HepG2 (cell line): Measurements from ENCODE around the gene PHF5A. TPM values are rescaled to one million over a fixed set of nuclear protein-coding genes. Genes with fewer than 3 reads are reported as not detected.

ENCODE experiments used
- HMGXB3 ChIP-seq: sonication (generic); formaldehyde crosslinking; IDR thresholded peaks from 2 replicates; pipeline ENCODE4 v1.4.0; 2020; ENCODE audit warnings: missing genetic modification reagents, borderline replicate concordance
- KLF9 ChIP-seq: IDR thresholded peaks from 2 replicates; pipeline ENCODE4 v1.6.1; 2016; ENCODE audit warnings: low read depth
- MED13 ChIP-seq: sonication (generic); formaldehyde crosslinking; IDR thresholded peaks from 2 replicates; pipeline ENCODE4 v1.5.0; 2020; ENCODE audit warnings: missing genetic modification reagents
- MED8 ChIP-seq: sonication (generic); formaldehyde crosslinking; IDR thresholded peaks from 2 replicates; pipeline ENCODE4 v1.8.1; 2023; ENCODE audit warnings: mild to moderate bottlenecking, missing genetic modification reagents; ENCODE audit not compliant: insufficient replicate concordance
- NONO ChIP-seq, 2 experiments: fragments of 450-650 bp in 1 of 2; sonication (generic) in 1 of 2; formaldehyde crosslinking in 1 of 2; IDR thresholded peaks in 1 of 2; conservative IDR thresholded peaks in 1 of 2; 2 replicates each; pipeline versions ENCODE4 v1.6.1 to v1.8.0; 2017 to 2022; ENCODE audit warnings: mild to moderate bottlenecking in 1 of 2, missing genetic modification reagents in 1 of 2, moderate library complexity in 1 of 2
- SIN3A ChIP-seq: IDR thresholded peaks from 2 replicates; pipeline ENCODE4 v1.6.1; 2011; ENCODE audit warnings: low read depth, mild to moderate bottlenecking, control low read depth, low read length, borderline replicate concordance
- SNAI1 ChIP-seq: sonication (generic); formaldehyde crosslinking; IDR thresholded peaks from 2 replicates; pipeline ENCODE4 v1.5.0; 2020; ENCODE audit warnings: mild to moderate bottlenecking, missing genetic modification reagents, borderline replicate concordance
- SOX5 ChIP-seq: IDR thresholded peaks from 2 replicates; pipeline ENCODE4 v1.6.1; 2016; ENCODE audit warnings: borderline replicate concordance
- TFDP2 ChIP-seq: sonication (generic); formaldehyde crosslinking; IDR thresholded peaks from 2 replicates; pipeline ENCODE4 v1.4.0; 2020; ENCODE audit warnings: missing genetic modification reagents
- U2AF1 ChIP-seq: fragments of 200-400 bp; formaldehyde crosslinking; optimal IDR thresholded peaks from 2 replicates; pipeline ENCODE3; 2017; ENCODE audit warnings: mild to moderate bottlenecking, low read depth, low read length
- ZNF18 ChIP-seq: sonication (generic); formaldehyde crosslinking; IDR thresholded peaks from 2 replicates; pipeline ENCODE4 v1.8.0; 2022; ENCODE audit warnings: mild to moderate bottlenecking, missing genetic modification reagents; ENCODE audit not compliant: insufficient replicate concordance
- ZNF530 ChIP-seq: sonication (generic); formaldehyde crosslinking; IDR thresholded peaks from 2 replicates; pipeline ENCODE4 v1.5.0; 2020; ENCODE audit warnings: low read depth, mild to moderate bottlenecking, missing genetic modification reagents
- ZNF607 ChIP-seq: sonication (generic); formaldehyde crosslinking; IDR thresholded peaks from 2 replicates; pipeline ENCODE4 v1.5.1; 2020; ENCODE audit warnings: missing genetic modification reagents, mild to moderate bottlenecking, borderline replicate concordance
- polyA plus RNA-seq, 8 experiments: library from polyadenylated mRNA; depleted of rRNA in 3 of 8; stranded (reverse) in 7 of 8; unstranded in 1 of 8; fragments of >200 nt; fragmentation: Illumina TruSeq in 4 of 8; extraction: Trizol in 4 of 8; gene quantifications; 2 replicates each; pipeline versions ENCODE4 v1.2.1 to v1.2.3, GENCODE V29; 2011 to 2016; ENCODE audit warnings: low read depth in 4 of 8, missing spikeins in 1 of 8, mixed read lengths in 1 of 8; ENCODE audit not compliant: insufficient read depth in 1 of 8
- total RNA-seq, 5 experiments: library from RNA; depleted of rRNA; stranded (reverse); fragments of >200 nt; fragmentation: Illumina TruSeq; extraction: Trizol; gene quantifications; 2 replicates each; pipeline ENCODE4 v1.2.3, GENCODE V29; 2016; ENCODE audit warnings: low read depth in 1 of 5
- TF ChIP-seq, protein P1 (sequence below): sonication (generic); formaldehyde crosslinking; conservative IDR thresholded peaks from 2 replicates; pipeline ENCODE4 v1.4.0; 2020; ENCODE audit warnings: missing genetic modification reagents
- TF ChIP-seq, protein P2 (sequence below): sonication (generic); formaldehyde crosslinking; IDR thresholded peaks from 2 replicates; pipeline ENCODE4 v1.5.0; 2020; ENCODE audit warnings: missing genetic modification reagents

Gene PHF5A
- total and polyA plus RNA-seq, 2 of the 13 experiments (the other 11 are each of a cell fraction or from before 2014, with no cell fraction given): 56.6 to 105 TPM

DNA sequence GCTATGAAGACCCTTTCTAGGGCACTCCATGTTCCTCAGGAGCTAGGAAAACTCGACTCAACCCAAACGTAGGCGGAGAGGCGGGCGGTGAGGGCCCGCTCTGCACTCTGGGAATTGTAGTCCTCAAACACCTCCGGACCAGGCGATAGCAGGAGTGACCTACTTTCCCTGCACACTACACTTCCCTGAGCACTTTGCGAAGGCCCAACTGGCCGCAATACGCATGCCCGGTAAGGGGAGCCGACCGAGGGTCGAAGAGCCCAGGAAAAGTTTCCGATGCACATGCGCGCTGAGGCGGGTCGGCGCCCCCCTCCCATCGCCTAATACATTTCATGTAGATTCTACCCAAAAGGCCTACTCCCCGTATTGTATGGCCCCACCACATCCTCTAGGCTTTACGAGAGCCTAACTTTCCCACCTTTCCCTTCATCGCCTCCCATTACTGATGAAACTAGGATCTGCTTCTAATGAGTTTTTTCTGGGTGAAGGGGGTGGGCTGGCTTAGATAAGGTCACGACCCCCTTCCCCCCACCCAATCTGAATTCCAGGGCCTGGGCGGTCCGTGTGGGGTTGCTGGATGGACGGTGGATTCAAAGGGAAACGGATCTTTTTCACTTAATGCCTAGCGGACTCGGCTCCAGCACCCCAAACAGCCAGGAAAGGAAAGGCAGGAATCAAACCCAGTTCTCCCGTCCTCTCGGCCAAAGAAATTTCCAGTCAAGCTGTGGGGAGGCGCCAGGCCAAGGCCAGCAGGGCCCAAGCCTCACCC lies 23.9 kb downstream of the PHF5A start (continued):
- TF ChIP-seq NONO (IDR thresholded peaks at IDR 0.05) (no peak), NONO (CRISPR knock-in tag; conservative IDR thresholded peaks at IDR 0.05) (no peak; the same call in 1 of the 2 replicates), ZNF530 (CRISPR knock-in tag) (no peak), MED13 (peak; percentile 41; the same call in 1 of the 2 replicates), HMGXB3 (CRISPR knock-in tag) (peak; percentile 21; the same call in 1 of the 2 replicates), U2AF1 (no peak), SIN3A (no peak; the same call in 1 of the 2 replicates), SOX5 (CRISPR knock-in tag) (no peak), MED8 (CRISPR knock-in tag) (no peak), ZNF607 (CRISPR knock-in tag) (peak; percentile 62; the same call in 1 of the 2 replicates), KLF9 (CRISPR knock-in tag) (no peak), TFDP2 (CRISPR knock-in tag) (peak; percentile 19; the same call in 1 of the 2 replicates), SNAI1 (CRISPR knock-in tag) (no peak), ZNF18 (no peak)
- TF ChIP-seq, protein P1, sequence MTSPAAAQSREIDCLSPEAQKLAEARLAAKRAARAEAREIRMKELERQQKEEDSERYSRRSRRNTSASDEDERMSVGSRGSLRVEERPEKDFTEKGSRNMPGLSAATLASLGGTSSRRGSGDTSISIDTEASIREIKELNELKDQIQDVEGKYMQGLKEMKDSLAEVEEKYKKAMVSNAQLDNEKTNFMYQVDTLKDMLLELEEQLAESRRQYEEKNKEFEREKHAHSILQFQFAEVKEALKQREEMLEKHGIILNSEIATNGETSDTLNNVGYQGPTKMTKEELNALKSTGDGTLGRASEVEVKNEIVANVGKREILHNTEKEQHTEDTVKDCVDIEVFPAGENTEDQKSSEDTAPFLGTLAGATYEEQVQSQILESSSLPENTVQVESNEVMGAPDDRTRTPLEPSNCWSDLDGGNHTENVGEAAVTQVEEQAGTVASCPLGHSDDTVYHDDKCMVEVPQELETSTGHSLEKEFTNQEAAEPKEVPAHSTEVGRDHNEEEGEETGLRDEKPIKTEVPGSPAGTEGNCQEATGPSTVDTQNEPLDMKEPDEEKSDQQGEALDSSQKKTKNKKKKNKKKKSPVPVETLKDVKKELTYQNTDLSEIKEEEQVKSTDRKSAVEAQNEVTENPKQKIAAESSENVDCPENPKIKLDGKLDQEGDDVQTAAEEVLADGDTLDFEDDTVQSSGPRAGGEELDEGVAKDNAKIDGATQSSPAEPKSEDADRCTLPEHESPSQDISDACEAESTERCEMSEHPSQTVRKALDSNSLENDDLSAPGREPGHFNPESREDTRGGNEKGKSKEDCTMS: 0 out of 2 replicates have a peak, but pooled peaks have one; percentile 53
- TF ChIP-seq, protein P2, sequence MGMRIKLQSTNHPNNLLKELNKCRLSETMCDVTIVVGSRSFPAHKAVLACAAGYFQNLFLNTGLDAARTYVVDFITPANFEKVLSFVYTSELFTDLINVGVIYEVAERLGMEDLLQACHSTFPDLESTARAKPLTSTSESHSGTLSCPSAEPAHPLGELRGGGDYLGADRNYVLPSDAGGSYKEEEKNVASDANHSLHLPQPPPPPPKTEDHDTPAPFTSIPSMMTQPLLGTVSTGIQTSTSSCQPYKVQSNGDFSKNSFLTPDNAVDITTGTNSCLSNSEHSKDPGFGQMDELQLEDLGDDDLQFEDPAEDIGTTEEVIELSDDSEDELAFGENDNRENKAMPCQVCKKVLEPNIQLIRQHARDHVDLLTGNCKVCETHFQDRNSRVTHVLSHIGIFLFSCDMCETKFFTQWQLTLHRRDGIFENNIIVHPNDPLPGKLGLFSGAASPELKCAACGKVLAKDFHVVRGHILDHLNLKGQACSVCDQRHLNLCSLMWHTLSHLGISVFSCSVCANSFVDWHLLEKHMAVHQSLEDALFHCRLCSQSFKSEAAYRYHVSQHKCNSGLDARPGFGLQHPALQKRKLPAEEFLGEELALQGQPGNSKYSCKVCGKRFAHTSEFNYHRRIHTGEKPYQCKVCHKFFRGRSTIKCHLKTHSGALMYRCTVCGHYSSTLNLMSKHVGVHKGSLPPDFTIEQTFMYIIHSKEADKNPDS: peak; percentile 63; the same call in 1 of the 2 replicates
